Endothelial cell of umbilical vein (primary cell): ENCODE results near the gene STAG1. TPM values are rescaled to one million over a fixed set of nuclear protein-coding genes. Genes with fewer than 3 reads are reported as not detected.

Source experiments
- BruUV-seq: library from RNA; stranded (reverse); fragments of 400-500 nt; replicated peaks from 2 replicates; lab custom pipeline; 2021; lab: Mats Ljungman, UMichigan
- CTCF ChIA-PET: fragments of 300-600, 350-600 bp; sonication (Branson Sonifier 250); formaldehyde crosslinking; loops from one replicate; lab custom pipeline; 2021; ENCODE audit warnings: antibody characterized with exemption, inconsistent platforms; lab: Charles Lee
- POLR2A ChIA-PET: fragments of 300-600, 350-600 bp; sonication (Branson Sonifier 250); formaldehyde crosslinking; loops from one replicate; lab custom pipeline; 2021; ENCODE audit warnings: antibody characterized with exemption, inconsistent platforms; lab: Charles Lee
- DNase-seq: peaks from one replicate; pipeline ENCODE4 v3.0.0-alpha.2; 2011; ENCODE audit warnings: low read depth, low spot score
- FAIRE-seq: peaks from 2 replicates; lab custom pipeline; 2011; peaks lifted over from hg19 to GRCh38; lab: Jason Lieb, UNC
- H2AFZ ChIP-seq: 2 replicates; pipeline ENCODE4 v1.6.0; 2012; ENCODE audit warnings: low read depth, low read length, control low read depth, inconsistent platforms
- H3K27ac ChIP-seq: 2 replicates; pipeline ENCODE4 v1.5.1; 2011; ENCODE audit warnings: low read depth, mild to moderate bottlenecking, control low read depth, low read length, moderate library complexity; ENCODE audit not compliant: insufficient read depth
- H3K27me3 ChIP-seq, 2 experiments: 2 replicates each; pipeline versions ENCODE4 v1.6.0 to v1.6.1; 2011; ENCODE audit warnings: low read length in 2 of 2, mixed read lengths in 1 of 2; ENCODE audit not compliant: control insufficient read depth in 2 of 2, insufficient read depth in 2 of 2
- H3K36me3 ChIP-seq, 2 experiments: 2 replicates in 1 of 2; 3 replicates in 1 of 2; pipeline ENCODE4 v1.5.1; 2011; ENCODE audit warnings: low read length in 2 of 2, mild to moderate bottlenecking in 1 of 2, moderate library complexity in 1 of 2; ENCODE audit not compliant: control insufficient read depth in 2 of 2, insufficient read depth in 2 of 2; ENCODE audit errors: extremely low read depth in 1 of 2
- H3K4me1 ChIP-seq: 3 replicates; pipeline ENCODE4 v1.5.1; 2011; ENCODE audit warnings: mild to moderate bottlenecking, low read length; ENCODE audit not compliant: control insufficient read depth, insufficient read depth; ENCODE audit errors: extremely low read depth
- H3K4me2 ChIP-seq: 2 replicates; pipeline ENCODE4 v1.6.1; 2011; ENCODE audit warnings: low read length, control low read depth, mixed read lengths; ENCODE audit not compliant: insufficient read depth
- H3K4me3 ChIP-seq, 3 experiments: fragments of 200-600 bp in 1 of 3; sonication (generic), shearing (Covaris generic) in 1 of 3; replicated peaks in 1 of 3; 2 replicates each; pipeline ENCODE4 v1.5.1; 2011 to 2016; ENCODE audit warnings: control low read depth in 3 of 3, low read length in 3 of 3, mild to moderate bottlenecking in 2 of 3, inconsistent platforms in 1 of 3, low read depth in 1 of 3, moderate library complexity in 1 of 3; ENCODE audit not compliant: insufficient read depth in 1 of 3
- H3K79me2 ChIP-seq: 2 replicates; pipeline ENCODE4 v1.6.0; 2012; ENCODE audit warnings: low read length, inconsistent platforms; ENCODE audit not compliant: control insufficient read depth, insufficient read depth
- H3K9ac ChIP-seq: replicated peaks from 2 replicates; pipeline ENCODE3; 2011; ENCODE audit warnings: low read length, control low read depth; ENCODE audit not compliant: insufficient read depth; ENCODE audit errors: extremely low read depth
- H3K9me1 ChIP-seq: replicated peaks from 3 replicates; pipeline ENCODE4 v1.6.0; 2011; ENCODE audit warnings: mild to moderate bottlenecking, low read length; ENCODE audit not compliant: control insufficient read depth, insufficient read depth; ENCODE audit errors: extremely low read depth
- H3K9me3 ChIP-seq: replicated peaks from 2 replicates; pipeline ENCODE4 v1.5.1; 2012; ENCODE audit warnings: low read length, inconsistent platforms; ENCODE audit not compliant: control insufficient read depth, insufficient read depth
- H4K20me1 ChIP-seq: replicated peaks from 2 replicates; pipeline ENCODE3; 2011; ENCODE audit warnings: mild to moderate bottlenecking, low read length; ENCODE audit not compliant: control insufficient read depth, insufficient read depth; ENCODE audit errors: extremely low read depth
- CTCF ChIP-seq, 2 donors: IDR thresholded peaks; 1 replicate in 1 of 2; 2 replicates in 1 of 2; pipeline ENCODE4 v1.5.1; 2011; ENCODE audit warnings: low read length in 2 of 2, mild to moderate bottlenecking in 2 of 2, moderate library complexity in 2 of 2, control low read depth in 1 of 2, inconsistent platforms in 1 of 2, low read depth in 1 of 2; ENCODE audit not compliant: insufficient read depth in 1 of 2; ENCODE audit errors: extremely low read depth in 1 of 2
- EZH2 ChIP-seq: IDR thresholded peaks from 2 replicates; pipeline ENCODE4 v1.6.1; 2012; ENCODE audit warnings: borderline replicate concordance, low read depth, mild to moderate bottlenecking, moderate library complexity, low read length, inconsistent platforms; ENCODE audit not compliant: severe bottlenecking
- FOS ChIP-seq: IDR thresholded peaks from 2 replicates; pipeline ENCODE4 v1.6.1; 2011; ENCODE audit warnings: mild to moderate bottlenecking, low read length, moderate library complexity, borderline replicate concordance; ENCODE audit not compliant: insufficient read depth
- GATA2 ChIP-seq: IDR thresholded peaks from 2 replicates; pipeline ENCODE4 v1.7.0; 2011; ENCODE audit warnings: low read depth, mild to moderate bottlenecking, moderate library complexity, mixed read lengths, low read length; ENCODE audit not compliant: insufficient read length, insufficient read depth
- JUN ChIP-seq: IDR thresholded peaks from 2 replicates; pipeline ENCODE4 v1.6.1; 2011; ENCODE audit warnings: borderline replicate concordance, low read depth; ENCODE audit not compliant: insufficient read length, insufficient read depth
- MYC ChIP-seq: IDR thresholded peaks from one replicate; pipeline ENCODE4 v1.6.1; 2011; ENCODE audit warnings: mild to moderate bottlenecking, low read depth, low read length
- POLR2A ChIP-seq: IDR thresholded peaks from 2 replicates; pipeline ENCODE4 v1.6.1; 2012; ENCODE audit warnings: low read depth, mild to moderate bottlenecking, control low read depth, low read length
- POLR2AphosphoS5 ChIP-seq: IDR thresholded peaks from 2 replicates; pipeline ENCODE4 v1.6.1; 2012; ENCODE audit warnings: low read depth, mild to moderate bottlenecking, control low read depth, low read length, moderate library complexity; ENCODE audit not compliant: insufficient read depth
- dilution Hi-C: fragments of 300-500 bp; cut with MboI; formaldehyde crosslinking; loops from one replicate; pipeline ENCODE4 v1.15.0; 2019; ENCODE audit warnings: low sequenced_read_pairs; ENCODE audit not compliant: extremely low pct_ligation_motif_present
- intact Hi-C: fragments of 100-400 bp; cut with micrococcal nuclease; formaldehyde crosslinking; loops from one replicate; pipeline ENCODE4 v1.10.0; 2022
- polyA plus RNA-seq, 4 experiments: library from polyadenylated mRNA; depleted of rRNA in 3 of 4; stranded (reverse) in 3 of 4; unstranded in 1 of 4; fragments of >200 nt; gene quantifications; 2 replicates each; pipeline versions ENCODE4 v1.2.1 to v1.2.3, GENCODE V29; 2011 to 2012; ENCODE audit warnings: missing spikeins in 1 of 4
- total RNA-seq: library from RNA; stranded (reverse); gene quantifications from 2 replicates; pipeline ENCODE4 v1.2.3, GENCODE V29; 2021
- TF ChIP-seq, protein P1 (sequence below): IDR thresholded peaks from 2 replicates; pipeline ENCODE4 v1.6.1; 2011; ENCODE audit not compliant: insufficient read depth, insufficient read length

STAG1 gene
- total and polyA plus RNA-seq, 2 donors (not counting 3 experiments of a cell fraction or from before 2014, with no cell fraction given): 7.4 to 42.1 TPM

DNA sequence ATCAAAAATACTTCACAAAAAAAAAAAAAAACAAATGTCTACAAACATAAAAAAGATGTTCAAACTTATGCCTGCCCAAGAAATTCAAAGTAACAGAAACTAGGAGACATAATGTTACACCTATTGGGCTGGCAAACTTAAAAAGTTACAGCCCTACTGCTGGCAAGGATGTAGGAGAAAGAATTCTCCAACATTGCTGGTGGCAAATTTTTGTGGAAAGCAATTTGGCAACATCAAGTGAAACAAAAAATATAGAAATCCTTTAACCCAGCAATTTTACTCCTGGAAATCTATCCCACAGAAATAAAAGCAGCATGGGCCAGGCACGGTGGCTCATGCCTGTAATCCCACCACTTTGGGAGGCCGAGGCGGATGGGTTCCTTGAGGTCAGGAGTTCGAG is 73.2 kb downstream of the STAG1 start:
- no peak overlapping the region for H3K9ac ChIP-seq
- no peak for DNase-seq
- H3K9me1 ChIP-seq: no peaks in the 10 kb centered on the region
- no peak overlapping the region for H3K4me2 ChIP-seq
- H3K4me1 ChIP-seq: no peaks in the 10 kb centered on the region
- dilution Hi-C loops: no loop called here
- peaks cover 2% of the 10 kb centered on the region for H4K20me1 ChIP-seq
- H2AFZ ChIP-seq: no peak overlapping the region
- H3K27me3 ChIP-seq: no peaks in the 10 kb centered on the region
- H3K79me2 ChIP-seq: peaks cover 67% of the 10 kb centered on the region
- no peaks in the 10 kb centered on the region for H3K36me3 ChIP-seq
- no peak overlapping the region for H3K4me3 ChIP-seq
- TF ChIP-seq CTCF (IDR thresholded peaks at IDR 0.05; ENCODE audit: extremely low read depth in 1 of 2, insufficient read depth in 1 of 2, low read depth in 1 of 2, low read length in 2 of 2) (no peak), EZH2 (no peak), MYC (no peak)
- intact Hi-C loops: no loop called here
- FAIRE-seq: no peak
- ChIA-PET CTCF (no interaction called here), POLR2A (no interaction called here)
- H3K27ac ChIP-seq: no peak overlapping the region
- H3K9me3 ChIP-seq: no peaks in the 10 kb centered on the region
- no TSS peak for BruUV-seq

DNA sequence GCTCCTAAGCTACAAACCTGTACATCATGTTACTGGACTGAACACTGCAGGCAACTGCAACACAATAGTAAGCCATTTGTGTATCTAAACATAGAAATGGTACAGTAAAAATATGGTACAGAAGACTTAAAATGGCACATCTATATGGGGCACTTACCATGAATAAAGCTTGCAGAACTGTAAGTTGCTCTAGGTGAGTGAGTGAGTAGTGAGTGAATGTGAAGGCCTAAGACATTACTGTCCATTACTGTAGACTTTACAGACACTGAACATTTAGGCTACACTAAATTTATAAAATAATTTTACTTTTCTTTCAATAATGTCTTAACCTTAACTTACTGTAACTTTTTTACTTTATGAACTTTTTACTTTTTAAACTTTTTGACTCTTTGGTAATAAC is 76.2 kb downstream of the STAG1 start:
- BruUV-seq: no TSS peak
- dilution Hi-C loops: no loop called here
- Histone ChIP-seq H4K20me1 (peaks cover 2% of the 10 kb centered on the region), H3K4me1 (no peaks in the 10 kb centered on the region), H3K27me3 (no peaks in the 10 kb centered on the region), H3K9me3 (no peaks in the 10 kb centered on the region), H3K36me3 (no peaks in the 10 kb centered on the region), H2AFZ (no peak overlapping the region), H3K4me3 (no peak overlapping the region), H3K9me1 (peaks cover 3% of the 10 kb centered on the region), H3K9ac (no peak overlapping the region), H3K4me2 (no peak overlapping the region), H3K79me2 (peaks cover 67% of the 10 kb centered on the region), H3K27ac (no peak overlapping the region)
- FAIRE-seq (no peak), DNase-seq (no peak)
- TF ChIP-seq POLR2AphosphoS5 (no peak), EZH2 (no peak), FOS (no peak), POLR2A (no peak), MYC (no peak), GATA2 (no peak), JUN (no peak), CTCF (IDR thresholded peaks at IDR 0.05; ENCODE audit: extremely low read depth in 1 of 2, insufficient read depth in 1 of 2, low read depth in 1 of 2, low read length in 2 of 2) (no peak)
- TF ChIP-seq, protein P1, sequence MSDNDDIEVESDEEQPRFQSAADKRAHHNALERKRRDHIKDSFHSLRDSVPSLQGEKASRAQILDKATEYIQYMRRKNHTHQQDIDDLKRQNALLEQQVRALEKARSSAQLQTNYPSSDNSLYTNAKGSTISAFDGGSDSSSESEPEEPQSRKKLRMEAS: no peak
- intact Hi-C loops: no loop called here
- POLR2A ChIA-PET: no interaction called here
- CTCF ChIA-PET: interaction anchor here (0.8 to 2.7 kb wide), 5 partner anchors 10 to 130 kb away, joined by 3 to 10 read pairs (median 5); partner anchors contain the start of gene STAG1
